IMR-90 (cell line): Measurements from ENCODE around the gene EML4.

ENCODE experiments used
- CEBPB ChIP-seq: IDR thresholded peaks from 2 replicates; pipeline ENCODE4 v1.6.1; 2012; ENCODE audit warnings: low read depth, low read length, improper control_type of control experiment
- MAZ ChIP-seq: IDR thresholded peaks from 2 replicates; pipeline ENCODE4 v1.6.1; 2012; ENCODE audit warnings: low read depth, mild to moderate bottlenecking, low read length, improper control_type of control experiment, moderate library complexity, borderline replicate concordance
- POLR2A ChIP-seq: IDR thresholded peaks from 2 replicates; pipeline ENCODE4 v1.6.1; 2012; ENCODE audit warnings: mild to moderate bottlenecking, low read depth, low read length
- RAD21 ChIP-seq: IDR thresholded peaks from 2 replicates; pipeline ENCODE4 v1.6.1; 2012; ENCODE audit warnings: low read length, improper control_type of control experiment
- RCOR1 ChIP-seq: IDR thresholded peaks from 2 replicates; pipeline ENCODE4 v1.6.1; 2012; ENCODE audit warnings: mild to moderate bottlenecking, low read length, improper control_type of control experiment; ENCODE audit not compliant: insufficient replicate concordance
- SMC3 ChIP-seq: fragments of 150-350 bp; IDR thresholded peaks from 2 replicates; pipeline ENCODE4 v1.6.1; 2016; ENCODE audit warnings: low read depth, mild to moderate bottlenecking, antibody characterized with exemption, low read length, moderate library complexity
- TF ChIP-seq, protein P1 (sequence below): conservative IDR thresholded peaks from 2 replicates; pipeline ENCODE4 v1.5.1; 2012; ENCODE audit warnings: mild to moderate bottlenecking, low read depth, low read length, improper control_type of control experiment
- TF ChIP-seq, protein P2 (sequence below): fragments of 150-350 bp; IDR thresholded peaks from 2 replicates; pipeline ENCODE4 v1.6.1; 2017; ENCODE audit warnings: mild to moderate bottlenecking, antibody characterized with exemption, low read length, low read depth

DNA sequence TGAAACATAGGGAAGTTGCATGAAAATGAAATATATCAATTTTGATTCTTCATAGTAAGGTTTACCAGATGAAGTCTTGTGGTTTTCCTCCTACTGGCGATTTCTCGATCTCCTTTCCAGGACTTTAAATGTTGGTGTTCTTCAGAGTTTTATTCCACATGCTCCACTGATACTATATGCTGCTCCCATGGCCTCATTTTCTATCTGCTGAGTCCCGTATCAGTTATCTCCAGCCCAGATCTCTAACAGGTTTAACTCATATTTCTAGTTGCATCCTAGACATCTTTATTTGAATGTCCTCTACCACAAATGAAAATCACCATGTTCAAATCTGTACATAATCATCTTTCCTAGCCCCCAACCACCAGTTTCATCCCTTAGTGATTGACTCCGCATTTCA is 120.1 kb downstream of the EML4 start:
- TF ChIP-seq RAD21 (no peak), SMC3 (no peak), POLR2A (no peak), CEBPB (no peak), RCOR1 (no peak), MAZ (no peak)
- TF ChIP-seq, protein P1, sequence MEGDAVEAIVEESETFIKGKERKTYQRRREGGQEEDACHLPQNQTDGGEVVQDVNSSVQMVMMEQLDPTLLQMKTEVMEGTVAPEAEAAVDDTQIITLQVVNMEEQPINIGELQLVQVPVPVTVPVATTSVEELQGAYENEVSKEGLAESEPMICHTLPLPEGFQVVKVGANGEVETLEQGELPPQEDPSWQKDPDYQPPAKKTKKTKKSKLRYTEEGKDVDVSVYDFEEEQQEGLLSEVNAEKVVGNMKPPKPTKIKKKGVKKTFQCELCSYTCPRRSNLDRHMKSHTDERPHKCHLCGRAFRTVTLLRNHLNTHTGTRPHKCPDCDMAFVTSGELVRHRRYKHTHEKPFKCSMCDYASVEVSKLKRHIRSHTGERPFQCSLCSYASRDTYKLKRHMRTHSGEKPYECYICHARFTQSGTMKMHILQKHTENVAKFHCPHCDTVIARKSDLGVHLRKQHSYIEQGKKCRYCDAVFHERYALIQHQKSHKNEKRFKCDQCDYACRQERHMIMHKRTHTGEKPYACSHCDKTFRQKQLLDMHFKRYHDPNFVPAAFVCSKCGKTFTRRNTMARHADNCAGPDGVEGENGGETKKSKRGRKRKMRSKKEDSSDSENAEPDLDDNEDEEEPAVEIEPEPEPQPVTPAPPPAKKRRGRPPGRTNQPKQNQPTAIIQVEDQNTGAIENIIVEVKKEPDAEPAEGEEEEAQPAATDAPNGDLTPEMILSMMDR: no peak
- TF ChIP-seq, protein P2, sequence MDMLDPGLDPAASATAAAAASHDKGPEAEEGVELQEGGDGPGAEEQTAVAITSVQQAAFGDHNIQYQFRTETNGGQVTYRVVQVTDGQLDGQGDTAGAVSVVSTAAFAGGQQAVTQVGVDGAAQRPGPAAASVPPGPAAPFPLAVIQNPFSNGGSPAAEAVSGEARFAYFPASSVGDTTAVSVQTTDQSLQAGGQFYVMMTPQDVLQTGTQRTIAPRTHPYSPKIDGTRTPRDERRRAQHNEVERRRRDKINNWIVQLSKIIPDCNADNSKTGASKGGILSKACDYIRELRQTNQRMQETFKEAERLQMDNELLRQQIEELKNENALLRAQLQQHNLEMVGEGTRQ: no peak
